Thyroid gland (tissue), 4 donors: Measurements from ENCODE around the gene STK24.

Experiments used
- CTCF ChIP-seq, 6 experiments: fragments of 200-600 bp in 3 of 6; fragments of 450-650 bp in 3 of 6; sonication (generic) in 3 of 6; IDR thresholded peaks; one replicate each; pipeline ENCODE4 v1.5.1; 2016 to 2019; ENCODE audit warnings: antibody characterized with exemption in 6 of 6, mild to moderate bottlenecking in 2 of 6, inconsistent platforms in 1 of 6, moderate library complexity in 1 of 6
- POLR2A ChIP-seq, 2 donors: fragments of 450-650 bp; IDR thresholded peaks; one replicate each; pipeline ENCODE4 v1.6.1; 2017; ENCODE audit warnings: antibody characterized with exemption in 2 of 2, mild to moderate bottlenecking in 2 of 2, moderate library complexity in 1 of 2

- no peak for TF ChIP-seq CTCF (IDR thresholded peaks at IDR 0.05)
- no peak for TF ChIP-seq POLR2A (IDR thresholded peaks at IDR 0.05)
Observed at GRCh38 chr13:98476106-98476505, 100.8 kb downstream of the STK24 start.
